ENCODE measurements around the gene ARHGAP29.

DNA sequence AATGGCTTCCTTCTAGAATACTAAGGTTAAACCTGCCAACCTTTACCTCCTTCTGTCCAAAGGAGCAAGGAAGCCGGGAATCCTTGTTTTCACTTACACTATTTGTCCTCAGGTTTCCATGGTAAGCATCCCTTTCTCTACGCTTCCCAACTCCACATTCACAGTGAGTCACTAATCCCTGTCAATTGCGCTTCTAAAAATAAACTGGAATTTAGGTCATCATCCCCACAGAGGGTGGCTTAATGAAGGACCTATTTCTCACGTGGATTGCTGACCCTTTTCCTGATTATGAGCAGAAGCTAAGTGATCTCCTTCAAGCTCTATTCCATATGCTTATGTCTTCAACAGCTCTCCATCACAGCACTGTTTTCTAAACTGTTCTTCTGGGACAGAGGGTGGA lies 76.6 kb downstream of the ARHGAP29 start:
- no peak for TF ChIP-seq POLR2A (IDR thresholded peaks at IDR 0.05)
- TF ChIP-seq, protein P1, sequence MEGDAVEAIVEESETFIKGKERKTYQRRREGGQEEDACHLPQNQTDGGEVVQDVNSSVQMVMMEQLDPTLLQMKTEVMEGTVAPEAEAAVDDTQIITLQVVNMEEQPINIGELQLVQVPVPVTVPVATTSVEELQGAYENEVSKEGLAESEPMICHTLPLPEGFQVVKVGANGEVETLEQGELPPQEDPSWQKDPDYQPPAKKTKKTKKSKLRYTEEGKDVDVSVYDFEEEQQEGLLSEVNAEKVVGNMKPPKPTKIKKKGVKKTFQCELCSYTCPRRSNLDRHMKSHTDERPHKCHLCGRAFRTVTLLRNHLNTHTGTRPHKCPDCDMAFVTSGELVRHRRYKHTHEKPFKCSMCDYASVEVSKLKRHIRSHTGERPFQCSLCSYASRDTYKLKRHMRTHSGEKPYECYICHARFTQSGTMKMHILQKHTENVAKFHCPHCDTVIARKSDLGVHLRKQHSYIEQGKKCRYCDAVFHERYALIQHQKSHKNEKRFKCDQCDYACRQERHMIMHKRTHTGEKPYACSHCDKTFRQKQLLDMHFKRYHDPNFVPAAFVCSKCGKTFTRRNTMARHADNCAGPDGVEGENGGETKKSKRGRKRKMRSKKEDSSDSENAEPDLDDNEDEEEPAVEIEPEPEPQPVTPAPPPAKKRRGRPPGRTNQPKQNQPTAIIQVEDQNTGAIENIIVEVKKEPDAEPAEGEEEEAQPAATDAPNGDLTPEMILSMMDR (IDR thresholded peaks at IDR 0.05) = no peak
